Stomach (tissue), 9 donors: ENCODE measurements around the gene KIFBP. TPM values are rescaled to one million over a fixed set of nuclear protein-coding genes. Genes with fewer than 3 reads are reported as not detected.

Experiments used
- DNase-seq, 2 donors: peaks; one replicate each; pipeline versions ENCODE4 v3.0.0 to v3.0.0-alpha.2; 2013 to 2019
- H3K27ac ChIP-seq, 5 donors: fragments of 200-600 bp in 4 of 5; sonication (generic) in 4 of 5; one replicate each; pipeline ENCODE4 v1.5.1; 2013 to 2019; ENCODE audit warnings: mild to moderate bottlenecking in 1 of 5, moderate library complexity in 1 of 5
- H3K27me3 ChIP-seq, 3 donors: fragments of 200-600 bp; sonication (generic); one replicate each; pipeline ENCODE4 v1.5.1; 2017 to 2019; ENCODE audit warnings: mixed run types in 1 of 3
- H3K36me3 ChIP-seq, 4 donors: fragments of 200-600 bp; sonication (generic); 1 replicate in 3 of 4; 2 replicates in 1 of 4; pipeline ENCODE4 v1.5.1; 2016 to 2019
- H3K4me1 ChIP-seq, 4 donors: fragments of 200-600 bp; sonication (generic); one replicate each; pipeline ENCODE4 v1.5.1; 2016 to 2019
- H3K4me3 ChIP-seq, 4 donors: fragments of 200-600 bp; sonication (generic) in 3 of 4; one replicate each; pipeline ENCODE4 v1.5.1; 2016 to 2019; ENCODE audit warnings: mild to moderate bottlenecking in 1 of 4
- H3K9me3 ChIP-seq, 4 donors: fragments of 200-600 bp; sonication (generic); one replicate each; pipeline ENCODE4 v1.5.1; 2016 to 2019
- EP300 ChIP-seq: sonication (generic); formaldehyde crosslinking; IDR thresholded peaks from one replicate; pipeline ENCODE4 v1.6.1; 2017; ENCODE audit warnings: antibody characterized with exemption
- POLR2A ChIP-seq, 4 donors: fragments of 450-650 bp; IDR thresholded peaks; one replicate each; pipeline ENCODE4 v1.6.1; 2016; ENCODE audit warnings: antibody characterized with exemption in 4 of 4, control low read depth in 2 of 4, mild to moderate bottlenecking in 1 of 4, moderate library complexity in 1 of 4
- POLR2AphosphoS5 ChIP-seq, 3 donors: sonication (generic); formaldehyde crosslinking; IDR thresholded peaks; one replicate each; pipeline ENCODE4 v1.6.1; 2016; ENCODE audit warnings: antibody characterized with exemption in 3 of 3
- WGBS, 5 donors: extraction: QIAGEN DNeasy Blood & Tissue Kit in 3 of 5; methylation state at CpG; one replicate each; pipeline versions ENCODE4 v1.1.5 to v1.1.7; 2013 to 2018; 5-methylcytosine and 5-hydroxymethylcytosine counted together
- intact Hi-C: fragments of 100-400 bp; cut with DNase I; formaldehyde crosslinking; loops from one replicate; pipeline ENCODE4 v1.15.1; 2023; ENCODE audit warnings: low total_unique reads
- polyA plus RNA-seq, 3 donors: library from polyadenylated mRNA; stranded (reverse); fragments of 200-250 nt; gene quantifications; one replicate each; pipeline ENCODE4 v1.2.3, GENCODE V29; 2013
- total RNA-seq, 5 donors: library from RNA; depleted of rRNA; stranded (reverse); fragments of >200 nt; gene quantifications; one replicate each; pipeline versions ENCODE4 v1.1.0 to v1.2.3, GENCODE V29; 2014 to 2016
- TF ChIP-seq, protein P1 (sequence below), 7 experiments: fragments of 450-650 bp in 4 of 7; fragments of 200-600 bp in 3 of 7; sonication (generic) in 3 of 7; IDR thresholded peaks; one replicate each; pipeline ENCODE4 v1.5.1; 2016 to 2019; ENCODE audit warnings: antibody characterized with exemption in 7 of 7, control low read depth in 2 of 7, mild to moderate bottlenecking in 1 of 7
- donor health status: healthy with polysubstance abuse.
- donor health status: Bipolar disorder and iron deficiency.
- donor health status: healthy.

The KIFBP gene
- total and polyA plus RNA-seq, 8 donors, result 2.3 to 26.7 (median 15.0) TPM

- no peaks in the 10 kb centered on the region for H3K9me3 ChIP-seq
- DNase-seq, result no peak
- H3K27me3 ChIP-seq, result no peaks in the 10 kb centered on the region
- H3K27ac ChIP-seq, result no peak overlapping the region
- H3K36me3 ChIP-seq, result peaks cover 15 to 57% (median 46%) of the 10 kb centered on the region in 4 donors
- no peak overlapping the region for H3K4me3 ChIP-seq
- intact Hi-C loops, result no loop called here
- TF ChIP-seq POLR2A (IDR thresholded peaks at IDR 0.05), result no peak
- no peak for TF ChIP-seq POLR2AphosphoS5 (IDR thresholded peaks at IDR 0.05)
- TF ChIP-seq, protein P1, sequence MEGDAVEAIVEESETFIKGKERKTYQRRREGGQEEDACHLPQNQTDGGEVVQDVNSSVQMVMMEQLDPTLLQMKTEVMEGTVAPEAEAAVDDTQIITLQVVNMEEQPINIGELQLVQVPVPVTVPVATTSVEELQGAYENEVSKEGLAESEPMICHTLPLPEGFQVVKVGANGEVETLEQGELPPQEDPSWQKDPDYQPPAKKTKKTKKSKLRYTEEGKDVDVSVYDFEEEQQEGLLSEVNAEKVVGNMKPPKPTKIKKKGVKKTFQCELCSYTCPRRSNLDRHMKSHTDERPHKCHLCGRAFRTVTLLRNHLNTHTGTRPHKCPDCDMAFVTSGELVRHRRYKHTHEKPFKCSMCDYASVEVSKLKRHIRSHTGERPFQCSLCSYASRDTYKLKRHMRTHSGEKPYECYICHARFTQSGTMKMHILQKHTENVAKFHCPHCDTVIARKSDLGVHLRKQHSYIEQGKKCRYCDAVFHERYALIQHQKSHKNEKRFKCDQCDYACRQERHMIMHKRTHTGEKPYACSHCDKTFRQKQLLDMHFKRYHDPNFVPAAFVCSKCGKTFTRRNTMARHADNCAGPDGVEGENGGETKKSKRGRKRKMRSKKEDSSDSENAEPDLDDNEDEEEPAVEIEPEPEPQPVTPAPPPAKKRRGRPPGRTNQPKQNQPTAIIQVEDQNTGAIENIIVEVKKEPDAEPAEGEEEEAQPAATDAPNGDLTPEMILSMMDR (IDR thresholded peaks at IDR 0.05), result no peak
- no peak for TF ChIP-seq EP300
- 67 to 94% (median 70%) methylated on average over 3 of the region's 3 CpGs for WGBS, 5 donors
- H3K4me1 ChIP-seq, result no peaks in the 10 kb centered on the region
These were observed 30.0 kb downstream of the KIFBP start for GRCh38 chr10:69018613-69019012.

DNA sequence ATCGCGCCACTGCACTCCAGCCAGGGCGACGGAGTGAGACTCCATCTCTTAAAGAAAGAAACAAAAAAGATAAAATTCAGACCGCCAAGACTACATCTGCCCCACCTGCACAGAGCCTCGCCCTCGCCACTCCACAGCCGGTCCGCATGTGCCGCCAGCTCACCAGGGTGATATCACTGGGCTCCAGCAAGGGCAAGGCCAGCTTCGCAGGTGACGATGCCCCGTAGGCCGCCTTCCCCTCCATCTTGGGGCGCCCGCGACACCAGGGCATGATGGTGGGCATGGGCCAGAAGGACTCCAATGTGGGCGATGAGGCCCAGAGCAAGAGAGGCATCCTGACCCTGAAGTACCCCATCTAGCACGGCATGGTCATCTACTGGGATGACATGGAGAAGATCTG is 34.0 kb downstream of the KIFBP start:
- TF ChIP-seq EP300 (no peak), POLR2AphosphoS5 (IDR thresholded peaks at IDR 0.05) (no peak), POLR2A (IDR thresholded peaks at IDR 0.05) (no peak)
- TF ChIP-seq, protein P1 (IDR thresholded peaks at IDR 0.05), result no peak
- H3K9me3 ChIP-seq, result no peaks in the 10 kb centered on the region
- no peak for DNase-seq
- H3K4me3 ChIP-seq, result no peak overlapping the region
- H3K4me1 ChIP-seq, result no peaks in the 10 kb centered on the region
- no peaks in the 10 kb centered on the region for H3K27me3 ChIP-seq
- peaks cover 0 to 17% (median 7%) of the 10 kb centered on the region in 4 donors for H3K36me3 ChIP-seq
- WGBS, 5 donors, result 89 to 98% (median 98%) methylated on average over 12 to 19 of the region's 19 CpGs
- H3K27ac ChIP-seq, result no peak overlapping the region
- intact Hi-C loops, result no loop called here

DNA sequence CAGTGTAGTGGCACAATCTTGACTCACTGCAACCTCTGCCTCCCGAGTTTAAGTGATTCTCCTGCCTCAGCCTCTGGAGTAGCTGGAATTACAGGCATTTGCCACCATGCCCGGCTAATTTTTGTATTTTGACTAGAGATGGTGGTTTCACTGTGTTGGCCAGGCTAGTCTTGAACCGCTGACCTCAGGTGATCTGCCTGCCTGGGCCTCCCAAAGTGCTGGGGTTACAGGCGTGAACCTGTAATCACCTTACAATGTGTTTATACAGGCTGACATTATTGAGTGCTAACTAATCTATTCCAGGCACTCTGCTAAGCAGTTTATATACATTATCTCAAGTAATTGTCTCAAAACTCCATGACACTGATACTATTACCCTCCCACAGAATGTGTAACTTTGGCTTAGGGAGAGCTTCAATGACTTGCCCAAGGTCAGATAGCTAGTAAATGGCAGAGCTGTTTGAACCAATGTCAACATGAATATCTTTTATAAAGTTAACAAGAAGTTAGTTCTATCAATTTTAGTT is 36.8 kb downstream of the KIFBP start:
- TF ChIP-seq, protein P1 (IDR thresholded peaks at IDR 0.05), result no peak
- no peak for TF ChIP-seq EP300
- TF ChIP-seq POLR2A (IDR thresholded peaks at IDR 0.05), result no peak
- TF ChIP-seq POLR2AphosphoS5 (IDR thresholded peaks at IDR 0.05), result no peak
- WGBS, 5 donors, result 34 to 65% (median 49%) methylated on average over 4 of the region's 4 CpGs
- DNase-seq, result no peak
- Histone ChIP-seq H3K9me3 (no peaks in the 10 kb centered on the region), H3K36me3 (no peaks in the 10 kb centered on the region), H3K27me3 (no peaks in the 10 kb centered on the region), H3K4me1 (no peaks in the 10 kb centered on the region), H3K27ac (no peak overlapping the region), H3K4me3 (no peak overlapping the region)
- intact Hi-C loops, result no loop called here

DNA sequence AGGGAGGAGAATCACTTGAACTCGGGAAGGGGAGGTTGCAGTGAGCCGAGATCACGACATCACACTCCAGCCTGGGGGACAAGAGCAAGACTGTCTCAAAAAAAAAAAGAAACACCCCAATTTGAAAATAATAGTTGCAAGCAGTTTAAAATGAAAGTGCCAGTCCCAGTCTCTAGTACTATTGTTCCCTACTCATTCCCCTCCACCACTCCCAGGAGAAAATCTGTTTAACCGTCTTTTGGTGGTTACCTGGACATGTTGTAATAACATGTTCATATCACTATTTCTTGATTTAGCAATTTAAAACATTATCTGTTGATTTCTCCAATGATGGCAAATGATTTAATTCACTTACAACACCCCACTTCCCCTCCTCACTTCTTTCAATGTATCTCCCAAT is 44.7 kb downstream of the KIFBP start:
- intact Hi-C loops, result no loop called here
- Histone ChIP-seq H3K9me3 (no peaks in the 10 kb centered on the region), H3K4me3 (no peak overlapping the region), H3K27ac (no peak overlapping the region), H3K27me3 (no peaks in the 10 kb centered on the region), H3K36me3 (no peaks in the 10 kb centered on the region), H3K4me1 (no peaks in the 10 kb centered on the region)
- no peak for TF ChIP-seq EP300
- no peak for TF ChIP-seq POLR2A (IDR thresholded peaks at IDR 0.05)
- TF ChIP-seq POLR2AphosphoS5 (IDR thresholded peaks at IDR 0.05), result no peak
- TF ChIP-seq, protein P1 (IDR thresholded peaks at IDR 0.05), result no peak
- no peak for DNase-seq
- WGBS, 5 donors, result 76 to 88% (median 84%) methylated on average over 4 of the region's 4 CpGs
